Mucosa of descending colon (tissue), 3 donors: ENCODE data around the gene KHSRP. TPM values are rescaled to one million over a fixed set of nuclear protein-coding genes. Genes with fewer than 3 reads are reported as not detected.

Experiments used
- ATAC-seq: fragments of 200-7000 bp; cut with Tn5 transposase; one replicate; pipeline ENCODE4 v1.9.1; 2020; ENCODE audit warnings: mild to moderate bottlenecking, moderate library complexity
- DNase-seq, 3 donors: peaks; one replicate each; pipeline ENCODE4 v3.0.0-alpha.2; 2020
- H3K36me3 ChIP-seq: fragments of 200-600 bp; one replicate; pipeline ENCODE4 v1.8.0; 2021; ENCODE audit warnings: low read depth, mild to moderate bottlenecking
- H3K4me1 ChIP-seq: fragments of 200-600 bp; one replicate; pipeline ENCODE4 v1.8.0; 2021; ENCODE audit warnings: low read depth, mild to moderate bottlenecking
- H3K4me3 ChIP-seq: fragments of 200-600 bp; one replicate; pipeline ENCODE4 v1.8.0; 2021; ENCODE audit warnings: mild to moderate bottlenecking
- H3K9me3 ChIP-seq: fragments of 200-600 bp; one replicate; pipeline ENCODE4 v1.8.0; 2021; ENCODE audit warnings: mild to moderate bottlenecking
- intact Hi-C, 2 donors: fragments of 100-400 bp; cut with DNase I in 1 of 2; cut with micrococcal nuclease in 1 of 2; formaldehyde crosslinking; loops; one replicate each; pipeline versions ENCODE4 v1.11.0 to v1.11.1; 2022; cut with DNase I, micrococcal nuclease
- total RNA-seq, 3 donors: library from RNA; stranded (reverse); fragmentation: NEBNext Ultra II Directional in 2 of 3; extraction: Animal tissue kit (Norgen Biotek cat#: 25700) in 2 of 3; gene quantifications; one replicate each; pipeline versions ENCODE4 v1.2.1 to v1.2.4, GENCODE V29; 2021 to 2023
- TF ChIP-seq, protein P1 (sequence below): fragments of 200-600 bp; IDR thresholded peaks from one replicate; pipeline ENCODE4 v1.8.0; 2022; ENCODE audit warnings: antibody characterized with exemption, mild to moderate bottlenecking
- donor health status: DM: no; HTN: no; CAD: no; lungs with moderate emphysema.
- donor health status: DM: no; HTN: no; CAD: no.
- donor health status: DM: no; HTN: yes; CAD: no.

The KHSRP gene
- total RNA-seq, 3 donors from 2014 or later, result 187 to 241 (median 236) TPM

DNA sequence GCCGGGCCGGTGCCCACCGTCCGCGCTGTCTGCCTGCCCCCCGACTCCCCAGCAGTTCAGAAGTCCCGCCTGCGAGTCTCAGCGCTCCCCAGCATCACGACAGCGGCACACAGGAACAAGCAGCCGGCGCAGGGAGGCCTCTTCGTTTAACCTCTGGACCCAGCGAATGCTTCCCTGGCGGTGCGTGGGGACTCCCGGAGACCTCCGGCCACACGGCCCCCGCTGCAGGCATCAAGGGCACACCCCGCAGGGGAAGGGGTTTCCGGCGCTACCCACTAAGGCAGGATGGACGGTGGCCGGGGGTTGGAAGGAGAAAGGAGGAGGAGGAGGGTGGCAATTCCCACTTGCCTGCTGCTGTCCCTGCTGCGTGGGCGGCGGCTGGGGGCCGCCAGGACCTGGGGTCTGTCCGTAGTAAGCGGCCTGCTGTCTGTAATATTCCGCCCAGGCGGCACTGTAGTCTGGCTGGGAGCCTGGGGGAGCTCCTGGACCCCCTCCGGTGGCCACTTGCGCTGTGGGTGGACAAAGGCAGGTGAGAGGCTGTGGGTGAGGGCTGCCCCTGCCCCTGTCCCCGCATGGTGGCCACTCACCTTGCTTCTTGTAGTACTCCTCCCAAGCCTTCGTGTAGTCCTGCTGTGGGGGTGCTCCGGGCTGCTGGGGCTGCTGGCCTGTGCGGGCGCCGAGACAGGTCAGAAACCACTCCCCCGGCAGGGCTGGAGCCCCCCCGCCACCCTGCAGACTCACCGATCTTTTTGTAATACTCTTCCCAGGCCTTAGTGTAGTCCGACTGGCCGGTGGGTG, 9.6 kb downstream of the KHSRP start:
- TF ChIP-seq, protein P1, sequence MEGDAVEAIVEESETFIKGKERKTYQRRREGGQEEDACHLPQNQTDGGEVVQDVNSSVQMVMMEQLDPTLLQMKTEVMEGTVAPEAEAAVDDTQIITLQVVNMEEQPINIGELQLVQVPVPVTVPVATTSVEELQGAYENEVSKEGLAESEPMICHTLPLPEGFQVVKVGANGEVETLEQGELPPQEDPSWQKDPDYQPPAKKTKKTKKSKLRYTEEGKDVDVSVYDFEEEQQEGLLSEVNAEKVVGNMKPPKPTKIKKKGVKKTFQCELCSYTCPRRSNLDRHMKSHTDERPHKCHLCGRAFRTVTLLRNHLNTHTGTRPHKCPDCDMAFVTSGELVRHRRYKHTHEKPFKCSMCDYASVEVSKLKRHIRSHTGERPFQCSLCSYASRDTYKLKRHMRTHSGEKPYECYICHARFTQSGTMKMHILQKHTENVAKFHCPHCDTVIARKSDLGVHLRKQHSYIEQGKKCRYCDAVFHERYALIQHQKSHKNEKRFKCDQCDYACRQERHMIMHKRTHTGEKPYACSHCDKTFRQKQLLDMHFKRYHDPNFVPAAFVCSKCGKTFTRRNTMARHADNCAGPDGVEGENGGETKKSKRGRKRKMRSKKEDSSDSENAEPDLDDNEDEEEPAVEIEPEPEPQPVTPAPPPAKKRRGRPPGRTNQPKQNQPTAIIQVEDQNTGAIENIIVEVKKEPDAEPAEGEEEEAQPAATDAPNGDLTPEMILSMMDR, result no peak
- ATAC-seq (no peak), DNase-seq (no peak)
- H3K9me3 ChIP-seq, result no peaks in the 10 kb centered on the region
- no peak overlapping the region for H3K4me3 ChIP-seq
- peaks cover 25% of the 10 kb centered on the region for H3K36me3 ChIP-seq
- no peaks in the 10 kb centered on the region for H3K4me1 ChIP-seq
- intact Hi-C loops, result no loop called here

DNA sequence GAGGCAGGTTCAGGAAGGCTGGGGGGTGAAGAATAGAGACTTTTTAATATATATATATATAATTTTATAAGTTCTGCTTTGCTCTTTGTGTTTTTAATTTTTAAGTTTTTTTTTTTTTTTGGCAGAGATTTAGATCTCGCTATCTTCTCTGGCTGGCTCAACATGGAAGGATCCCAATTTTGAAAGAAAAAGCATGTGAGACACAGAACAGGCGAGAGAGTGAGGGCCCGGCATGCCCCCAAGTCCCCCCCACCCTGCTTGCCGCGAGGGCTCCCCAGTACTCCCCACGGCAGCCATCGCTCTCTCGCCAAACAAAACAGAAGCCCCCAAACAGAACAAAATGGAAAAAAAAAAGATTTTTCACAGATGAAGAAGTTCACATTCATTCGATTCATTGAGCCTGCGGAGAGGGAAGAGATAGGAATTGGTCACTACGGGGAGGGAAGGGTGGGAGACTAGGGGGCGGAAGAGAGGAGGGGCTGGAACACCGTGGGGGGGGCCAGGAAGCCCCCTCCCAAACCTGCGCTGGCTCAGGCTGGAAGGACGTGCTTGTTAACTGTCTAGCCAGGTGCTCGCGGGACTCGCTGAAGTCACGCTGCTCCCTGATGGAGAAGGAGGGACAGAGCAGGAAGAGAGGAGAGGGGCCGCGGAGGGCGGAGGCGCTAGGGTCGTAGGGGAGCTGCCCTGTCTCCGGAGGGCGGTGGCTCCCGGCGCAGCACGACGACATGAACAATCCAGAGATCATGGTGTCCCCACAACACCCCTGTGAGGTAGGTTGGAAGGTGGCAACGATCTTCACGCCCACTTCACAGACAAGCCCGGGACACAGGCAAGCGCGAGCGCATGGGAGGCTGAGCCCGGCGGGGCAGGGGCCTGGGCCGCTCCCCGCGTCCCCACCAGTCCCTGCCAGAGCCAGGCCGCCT, 10.6 kb downstream of the KHSRP start:
- no peak overlapping the region for H3K4me3 ChIP-seq
- TF ChIP-seq, protein P1, result no peak
- H3K4me1 ChIP-seq, result no peaks in the 10 kb centered on the region
- intact Hi-C loops, result no loop called here
- DNase-seq (no peak), ATAC-seq (no peak)
- no peaks in the 10 kb centered on the region for H3K9me3 ChIP-seq
- H3K36me3 ChIP-seq, result peaks cover 25% of the 10 kb centered on the region

DNA sequence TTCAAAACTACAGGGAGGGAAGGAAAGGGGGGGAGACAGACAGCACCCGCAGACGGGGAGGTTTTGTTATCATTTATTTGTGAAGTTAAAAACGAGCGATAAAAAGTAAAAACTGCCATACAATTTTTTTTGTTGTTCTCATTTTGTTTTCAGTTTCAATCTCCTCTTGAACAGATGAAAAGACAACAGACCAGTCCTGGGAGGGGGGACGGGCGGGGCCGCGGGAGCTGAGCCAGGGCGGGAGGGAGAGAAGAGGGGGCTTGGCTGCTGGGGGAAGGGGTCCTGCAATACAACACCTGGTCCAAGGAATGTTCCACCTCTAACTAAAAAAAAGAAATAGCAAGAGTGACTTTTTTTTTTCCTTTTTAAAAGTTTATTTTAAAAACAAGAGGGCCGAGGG, 11.3 kb downstream of the KHSRP start:
- H3K36me3 ChIP-seq, result peaks cover 25% of the 10 kb centered on the region
- intact Hi-C loops, result no loop called here
- no peaks in the 10 kb centered on the region for H3K9me3 ChIP-seq
- H3K4me3 ChIP-seq, result no peak overlapping the region
- TF ChIP-seq, protein P1, result no peak
- DNase-seq, result no peak
- no peaks in the 10 kb centered on the region for H3K4me1 ChIP-seq
- ATAC-seq, result no peak

DNA sequence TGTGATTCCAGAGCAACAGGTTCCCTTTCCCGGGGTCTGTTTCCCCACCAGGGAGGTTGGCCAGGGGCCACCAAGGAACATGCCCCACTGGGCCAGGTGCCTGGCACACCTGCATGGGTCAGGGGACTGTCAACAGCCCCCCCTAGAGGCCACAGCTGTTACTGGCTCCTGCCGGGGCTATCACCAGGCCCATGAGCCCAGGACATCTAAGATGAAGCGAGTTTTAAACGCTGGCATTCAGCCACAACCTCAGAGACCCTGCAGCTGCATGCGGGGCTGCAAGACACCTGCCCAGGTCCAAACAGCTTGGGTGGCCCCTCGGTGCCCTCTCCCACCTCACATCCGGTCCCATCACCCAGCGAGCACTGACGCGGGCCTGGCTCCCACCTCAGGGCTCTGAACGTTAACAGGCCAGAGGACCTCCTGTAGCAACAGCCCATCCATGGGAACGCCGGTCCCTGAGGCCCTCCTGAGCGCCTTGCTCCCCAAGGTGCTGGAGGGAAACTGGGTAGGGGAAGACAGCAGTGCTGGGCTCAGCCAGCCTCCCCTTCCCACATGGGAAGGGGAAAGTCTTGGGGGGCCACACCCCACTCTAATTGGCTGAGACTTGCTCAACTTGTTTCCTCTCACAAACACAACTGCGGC, 12.0 kb downstream of the KHSRP start:
- intact Hi-C loops, result no loop called here
- ATAC-seq (peak; percentile 94), DNase-seq (peak in 2 of 3 donors; percentile 79 to 80)

DNA sequence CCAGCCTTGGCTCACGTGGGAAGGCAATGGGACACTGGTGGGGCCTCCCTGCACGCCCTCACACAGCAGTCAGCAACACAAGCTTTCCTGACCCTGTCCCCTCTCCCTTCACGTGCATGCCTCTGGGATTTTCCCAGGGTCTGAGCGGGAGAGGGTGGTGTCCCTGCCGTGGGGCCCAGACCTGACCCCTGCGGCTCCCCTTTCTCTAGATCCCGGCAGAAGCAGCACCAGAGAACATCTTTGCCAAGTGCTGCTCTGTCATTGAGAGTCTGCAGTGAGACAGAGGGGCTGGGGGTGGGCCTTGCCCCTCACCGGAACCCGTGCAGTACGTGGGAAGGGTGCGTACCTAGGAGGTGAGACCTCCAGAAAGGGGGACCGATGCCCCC, 12.6 kb downstream of the KHSRP start:
- ATAC-seq (peak; percentile 12), DNase-seq (no peak)
- H3K9me3 ChIP-seq, result no peaks in the 10 kb centered on the region
- peaks cover 16% of the 10 kb centered on the region for H3K36me3 ChIP-seq
- intact Hi-C loops, result no loop called here
- no peak overlapping the region for H3K4me3 ChIP-seq
- TF ChIP-seq, protein P1, result no peak
- H3K4me1 ChIP-seq, result no peaks in the 10 kb centered on the region

More for the DNA sequence above, 12.0 kb downstream of the KHSRP start:
- H3K36me3 ChIP-seq, result peaks cover 22% of the 10 kb centered on the region
- no peaks in the 10 kb centered on the region for H3K4me1 ChIP-seq
- TF ChIP-seq, protein P1, result peak; percentile 66
- H3K9me3 ChIP-seq, result no peaks in the 10 kb centered on the region
- H3K4me3 ChIP-seq, result no peak overlapping the region
